PC-9 (cell line): ENCODE results near the gene FOXK1. TPM values are rescaled to one million over a fixed set of nuclear protein-coding genes. Genes with fewer than 3 reads are reported as not detected.

Experiments used
- BruUV-seq: library from RNA; stranded (reverse); fragments of 400-500 nt; replicated peaks from 2 replicates; lab custom pipeline; 2021; lab: Mats Ljungman, UMichigan
- CTCF ChIA-PET: fragments of 300-600 bp; sonication (Branson Sonifier 250); formaldehyde crosslinking; loops from one replicate; lab custom pipeline; 2022; ENCODE audit warnings: antibody characterized with exemption; lab: Charles Lee
- POLR2A ChIA-PET: fragments of 300-600 bp; sonication (Branson Sonifier 250); formaldehyde crosslinking; loops from one replicate; lab custom pipeline; 2022; ENCODE audit warnings: antibody characterized with exemption; ENCODE audit not compliant: unreplicated experiment; lab: Charles Lee
- DNase-seq, 2 experiments: peaks; one replicate each; pipeline versions ENCODE4 v3.0.0 to v3.0.0-alpha.2; 2015 to 2022; ENCODE audit warnings: mixed read lengths in 1 of 2
- H2AFZ ChIP-seq: fragments of 200-600 bp; sonication (generic); 2 replicates; pipeline ENCODE4 v1.8.1; 2017; ENCODE audit warnings: antibody characterized with exemption
- H3F3A ChIP-seq: fragments of 200-600 bp; sonication (generic); 2 replicates; pipeline ENCODE4 v1.8.1; 2017; ENCODE audit warnings: antibody characterized with exemption, mild to moderate bottlenecking, low read depth; ENCODE audit not compliant: insufficient read depth
- H3K27ac ChIP-seq: fragments of 200-600 bp; sonication (generic); 2 replicates; pipeline ENCODE4 v1.6.1; 2016; ENCODE audit warnings: mixed run types
- H3K27me3 ChIP-seq: fragments of 200-600 bp; sonication (generic); 2 replicates; pipeline ENCODE4 v1.6.1; 2016; ENCODE audit warnings: low read depth, mixed run types; ENCODE audit not compliant: insufficient read depth
- H3K36me3 ChIP-seq: fragments of 200-600 bp; sonication (generic); 2 replicates; pipeline ENCODE4 v1.6.1; 2016; ENCODE audit warnings: low read depth, mixed run types
- H3K4me1 ChIP-seq: fragments of 200-600 bp; sonication (generic); replicated peaks from 2 replicates; pipeline ENCODE4 v1.6.1; 2016; ENCODE audit warnings: mixed run types; ENCODE audit not compliant: insufficient read depth
- H3K4me2 ChIP-seq: fragments of 200-600 bp; sonication (generic); 2 replicates; pipeline ENCODE4 v1.6.1; 2017; ENCODE audit warnings: mixed run types
- H3K4me3 ChIP-seq: fragments of 200-600 bp; sonication (generic); 2 replicates; pipeline ENCODE4 v1.6.1; 2016; ENCODE audit warnings: mixed run types
- H3K79me2 ChIP-seq: fragments of 200-600 bp; sonication (generic); 2 replicates; pipeline ENCODE4 v1.6.1; 2017; ENCODE audit warnings: low read depth, mixed run types
- H3K9me2 ChIP-seq: fragments of 200-600 bp; sonication (generic); 2 replicates; pipeline ENCODE4 v1.8.1; 2017; ENCODE audit warnings: mild to moderate bottlenecking; ENCODE audit not compliant: insufficient read depth
- H3K9me3 ChIP-seq: fragments of 200-600 bp; sonication (generic); 2 replicates; pipeline ENCODE4 v1.8.1; 2016; ENCODE audit warnings: low read depth; ENCODE audit not compliant: insufficient read depth
- H4K20me1 ChIP-seq: fragments of 200-600 bp; sonication (generic); 2 replicates; pipeline ENCODE4 v1.8.1; 2017; ENCODE audit not compliant: insufficient read depth
- EZH2 ChIP-seq: fragments of 200-600 bp; sonication (generic); IDR thresholded peaks from 2 replicates; pipeline ENCODE4 v1.8.0; 2017; ENCODE audit warnings: antibody characterized with exemption, low read depth
- intact Hi-C: fragments of 100-400 bp; cut with micrococcal nuclease; formaldehyde crosslinking; loops from one replicate; pipeline ENCODE4 v1.10.0; 2022; ENCODE audit not compliant: unreplicated experiment
- total RNA-seq: library from RNA; stranded (reverse); gene quantifications from 2 replicates; pipeline ENCODE4 v1.2.3, GENCODE V29; 2021
- TF ChIP-seq, protein P1 (sequence below): fragments of 200-600 bp; sonication (generic); conservative IDR thresholded peaks from 2 replicates; pipeline ENCODE4 v1.6.1; 2017; ENCODE audit warnings: mixed run types, antibody characterized with exemption, mild to moderate bottlenecking, moderate library complexity

Gene FOXK1
- total RNA-seq, 1 experiment from 2014 or later: 68.1 TPM

- no TSS peak for BruUV-seq
- Histone ChIP-seq H3K4me1 (no peaks in the 10 kb centered on the region), H3K36me3 (0 out of 2 replicates have a peak, but pooled peaks cover 4% of the 10 kb centered on the region), H3K27me3 (no peaks in the 10 kb centered on the region), H3K4me3 (no peak overlapping the region), H3K79me2 (peaks cover 89% of the 10 kb centered on the region), H3K9me3 (no peaks in the 10 kb centered on the region), H3K9me2 (no peaks in the 10 kb centered on the region), H2AFZ (no peak overlapping the region), H4K20me1 (peaks cover 91% of the 10 kb centered on the region), H3K4me2 (no peak overlapping the region), H3F3A (peaks cover 10% of the 10 kb centered on the region; the same call in 1 of the 2 replicates), H3K27ac (no peak overlapping the region)
- CTCF ChIA-PET: no interaction called here
- intact Hi-C loops: no loop called here
- no peak for TF ChIP-seq EZH2
- TF ChIP-seq, protein P1, sequence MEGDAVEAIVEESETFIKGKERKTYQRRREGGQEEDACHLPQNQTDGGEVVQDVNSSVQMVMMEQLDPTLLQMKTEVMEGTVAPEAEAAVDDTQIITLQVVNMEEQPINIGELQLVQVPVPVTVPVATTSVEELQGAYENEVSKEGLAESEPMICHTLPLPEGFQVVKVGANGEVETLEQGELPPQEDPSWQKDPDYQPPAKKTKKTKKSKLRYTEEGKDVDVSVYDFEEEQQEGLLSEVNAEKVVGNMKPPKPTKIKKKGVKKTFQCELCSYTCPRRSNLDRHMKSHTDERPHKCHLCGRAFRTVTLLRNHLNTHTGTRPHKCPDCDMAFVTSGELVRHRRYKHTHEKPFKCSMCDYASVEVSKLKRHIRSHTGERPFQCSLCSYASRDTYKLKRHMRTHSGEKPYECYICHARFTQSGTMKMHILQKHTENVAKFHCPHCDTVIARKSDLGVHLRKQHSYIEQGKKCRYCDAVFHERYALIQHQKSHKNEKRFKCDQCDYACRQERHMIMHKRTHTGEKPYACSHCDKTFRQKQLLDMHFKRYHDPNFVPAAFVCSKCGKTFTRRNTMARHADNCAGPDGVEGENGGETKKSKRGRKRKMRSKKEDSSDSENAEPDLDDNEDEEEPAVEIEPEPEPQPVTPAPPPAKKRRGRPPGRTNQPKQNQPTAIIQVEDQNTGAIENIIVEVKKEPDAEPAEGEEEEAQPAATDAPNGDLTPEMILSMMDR: no peak
- no peak for DNase-seq
- POLR2A ChIA-PET: no interaction called here
Measured at GRCh38 chr7:4730276-4730675, 48.2 kb downstream of the FOXK1 start.

GRCh38 chr7:4730971-4731370 lies 48.9 kb downstream of the FOXK1 start:
- Histone ChIP-seq H3F3A (peaks cover 8% of the 10 kb centered on the region; the same call in 1 of the 2 replicates), H3K4me1 (no peaks in the 10 kb centered on the region), H3K4me2 (no peak overlapping the region), H3K4me3 (no peak overlapping the region), H3K9me3 (no peaks in the 10 kb centered on the region), H3K27ac (no peak overlapping the region), H3K27me3 (no peaks in the 10 kb centered on the region), H3K9me2 (no peaks in the 10 kb centered on the region), H3K36me3 (0 out of 2 replicates have a peak, but pooled peaks cover 4% of the 10 kb centered on the region), H2AFZ (no peak overlapping the region), H3K79me2 (peaks cover 89% of the 10 kb centered on the region), H4K20me1 (peaks cover 86% of the 10 kb centered on the region)
- TF ChIP-seq, protein P1: no peak
- no peak for TF ChIP-seq EZH2
- intact Hi-C loops: no loop called here
- BruUV-seq: no TSS peak
- ChIA-PET POLR2A (interaction anchor here (0.6 kb wide), 1 partner anchor 45 kb away, joined by 16 read pairs; no protein-coding TSS in a partner anchor), CTCF (interaction anchor here (0.6 kb wide), 1 partner anchor 45 kb away, joined by 5 read pairs; no protein-coding TSS in a partner anchor)
- DNase-seq: no peak

DNA sequence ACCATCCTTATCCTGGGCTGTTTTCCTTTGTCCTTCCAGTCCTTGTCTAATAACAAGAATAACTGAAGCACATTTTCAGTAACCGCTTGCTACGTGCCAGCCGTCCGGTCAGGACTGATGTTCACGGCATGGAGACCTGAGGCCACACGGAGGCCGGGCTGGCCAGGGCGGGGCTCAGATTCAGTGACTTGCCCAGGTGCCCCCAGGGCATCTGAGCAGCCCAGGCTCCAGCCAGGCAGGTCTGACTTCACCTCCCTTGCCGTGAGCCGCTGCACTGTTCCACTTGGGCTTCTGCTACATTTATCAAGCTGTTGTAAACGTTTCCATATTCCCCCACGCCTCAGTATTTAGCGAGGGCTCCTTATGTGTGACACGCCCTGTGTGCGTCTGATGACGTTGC lies 49.7 kb downstream of the FOXK1 start:
- peaks cover 89% of the 10 kb centered on the region for H3K79me2 ChIP-seq
- intact Hi-C loops: no loop called here
- H3K4me1 ChIP-seq: no peaks in the 10 kb centered on the region
- peaks cover 86% of the 10 kb centered on the region for H4K20me1 ChIP-seq
- CTCF ChIA-PET: no interaction called here
- H3K4me2 ChIP-seq: no peak overlapping the region
- H3K27me3 ChIP-seq: no peaks in the 10 kb centered on the region
- POLR2A ChIA-PET: interaction anchor here (0.6 kb wide), 1 partner anchor 1392 kb away, joined by 3 read pairs; no protein-coding TSS in a partner anchor
- TF ChIP-seq, protein P1: no peak
- TF ChIP-seq EZH2: no peak
- no peak overlapping the region for H2AFZ ChIP-seq
- H3K36me3 ChIP-seq: 0 out of 2 replicates have a peak, but pooled peaks cover 4% of the 10 kb centered on the region
- no peak overlapping the region for H3K27ac ChIP-seq
- DNase-seq: peak in 1 of 2 experiments; percentile 68
- no peaks in the 10 kb centered on the region for H3K9me3 ChIP-seq
- no peaks in the 10 kb centered on the region for H3K9me2 ChIP-seq
- BruUV-seq: no TSS peak
- no peak overlapping the region for H3K4me3 ChIP-seq
- 0 out of 2 replicates have a peak, but pooled peaks cover 2% of the 10 kb centered on the region for H3F3A ChIP-seq
